Kidney capillary endothelial cell (primary cell): ENCODE data around the gene FADS2.

ENCODE experiments used
- DNase-seq: peaks from one replicate; pipeline ENCODE4 v3.0.0-alpha.2; 2018; ENCODE audit warnings: low spot score

The FADS2 gene

DNA sequence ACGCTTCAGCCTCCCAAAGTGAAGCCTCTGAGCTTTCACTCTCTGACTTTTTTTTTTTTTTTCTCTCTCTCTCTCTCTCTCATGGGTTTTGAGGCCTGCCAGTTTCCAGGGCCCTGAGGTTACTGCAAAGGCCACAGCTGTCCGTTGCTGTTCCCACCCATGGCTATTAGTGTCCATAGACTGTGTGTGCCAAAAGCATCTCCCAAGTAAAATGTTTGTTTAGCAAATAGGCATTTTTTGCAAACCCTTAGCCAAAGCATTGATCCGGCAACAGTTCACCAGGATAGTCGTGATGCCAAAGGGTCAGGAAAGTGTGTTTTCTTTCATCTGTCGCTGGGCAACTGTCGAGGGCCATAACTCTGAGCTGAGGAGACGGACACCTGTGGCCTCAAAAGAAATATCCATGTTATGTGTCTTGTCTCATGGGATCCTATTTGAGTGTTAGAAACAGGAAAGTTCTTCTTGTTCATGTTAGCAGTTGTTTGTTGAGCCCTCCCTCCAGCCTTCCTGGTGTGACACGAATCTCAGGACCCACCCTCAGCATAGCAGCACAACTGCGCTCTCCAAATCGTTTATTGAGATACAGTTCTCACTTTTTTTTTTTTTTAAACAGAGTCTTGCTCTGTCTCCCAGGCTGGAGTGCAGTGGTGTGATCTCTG lies 18.4 kb downstream of the FADS2 start:
- DNase-seq, result no peak

DNA sequence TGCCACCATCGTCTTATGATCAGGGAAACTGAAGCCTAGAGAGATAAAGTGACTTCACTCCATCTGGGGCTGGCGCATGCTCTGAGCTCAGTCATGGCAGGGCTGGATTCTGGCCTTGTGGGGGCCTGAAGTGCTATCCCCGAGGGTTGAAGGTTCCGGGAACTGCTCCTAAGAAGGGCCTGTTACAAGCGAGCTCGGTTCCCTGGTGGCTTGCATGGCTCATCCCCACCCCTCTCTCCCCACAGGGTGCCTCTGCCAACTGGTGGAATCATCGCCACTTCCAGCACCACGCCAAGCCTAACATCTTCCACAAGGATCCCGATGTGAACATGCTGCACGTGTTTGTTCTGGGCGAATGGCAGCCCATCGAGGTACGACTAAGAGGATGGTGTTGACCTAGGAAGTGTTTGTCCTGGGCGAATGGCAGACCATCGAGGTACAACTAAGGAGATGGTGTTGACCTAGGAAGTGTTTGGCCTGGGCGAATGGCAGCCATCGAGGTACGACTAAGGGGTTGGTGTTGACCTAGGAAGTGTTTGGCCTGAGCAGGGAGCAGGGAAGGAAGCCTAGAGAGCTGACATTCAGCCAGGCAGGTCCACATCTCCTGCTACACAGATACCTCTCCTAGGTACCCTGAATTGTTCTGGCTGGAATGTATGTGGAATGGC lies 19.9 kb downstream of the FADS2 start:
- DNase-seq, result no peak

DNA sequence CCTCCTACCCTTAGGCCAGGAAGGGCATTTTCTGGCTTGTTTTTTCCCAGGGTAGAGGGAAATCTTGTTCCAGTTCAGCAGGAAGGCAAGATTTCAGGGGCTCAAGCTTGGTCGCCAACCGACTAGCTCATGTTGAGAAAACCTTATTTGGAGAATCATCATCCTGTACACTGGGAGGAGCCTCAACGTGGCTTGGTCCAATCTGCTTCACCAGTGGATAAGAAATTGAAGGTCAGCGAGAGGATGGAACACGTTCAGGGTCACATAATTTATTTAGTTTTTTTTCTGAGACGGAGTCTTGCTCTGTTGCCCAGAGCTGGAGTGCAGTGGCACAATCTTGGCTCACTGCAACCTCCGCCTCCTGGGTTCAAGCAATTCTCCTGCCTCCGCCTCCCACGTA lies 20.5 kb downstream of the FADS2 start:
- no peak for DNase-seq

DNA sequence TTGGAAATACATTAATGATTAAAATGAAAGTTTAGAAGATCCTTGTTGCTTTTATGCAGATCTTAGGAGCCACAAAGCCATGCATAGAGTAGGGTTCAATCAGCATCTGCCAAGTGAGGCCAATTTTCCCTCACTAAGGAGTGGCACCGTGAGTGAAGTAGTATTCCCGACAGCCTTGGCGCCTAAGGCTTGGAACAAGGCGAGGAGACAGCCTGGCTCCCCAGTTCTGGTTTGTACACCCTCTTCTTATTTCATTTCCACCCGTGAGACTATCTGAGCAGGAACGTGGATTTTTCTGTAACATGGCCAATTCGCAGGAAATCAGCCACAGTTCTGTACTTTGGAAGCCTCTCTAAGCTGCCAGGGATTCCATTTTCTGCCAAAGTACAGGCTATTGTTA lies 22.6 kb downstream of the FADS2 start:
- DNase-seq, result no peak

GRCh38 chr11:61851113-61851899 lies 23.2 kb downstream of the FADS2 start:
- DNase-seq, result no peak

GRCh38 chr11:61851900-61852295 lies 23.8 kb downstream of the FADS2 start:
- no peak for DNase-seq

GRCh38 chr11:61853698-61854169 lies 25.6 kb downstream of the FADS2 start:
- DNase-seq, result no peak

GRCh38 chr11:61854206-61854895 lies 26.3 kb downstream of the FADS2 start:
- DNase-seq, result no peak

- DNase-seq, result no peak
Observed at GRCh38 chr11:61854966-61855714, 27.0 kb downstream of the FADS2 start.

DNA sequence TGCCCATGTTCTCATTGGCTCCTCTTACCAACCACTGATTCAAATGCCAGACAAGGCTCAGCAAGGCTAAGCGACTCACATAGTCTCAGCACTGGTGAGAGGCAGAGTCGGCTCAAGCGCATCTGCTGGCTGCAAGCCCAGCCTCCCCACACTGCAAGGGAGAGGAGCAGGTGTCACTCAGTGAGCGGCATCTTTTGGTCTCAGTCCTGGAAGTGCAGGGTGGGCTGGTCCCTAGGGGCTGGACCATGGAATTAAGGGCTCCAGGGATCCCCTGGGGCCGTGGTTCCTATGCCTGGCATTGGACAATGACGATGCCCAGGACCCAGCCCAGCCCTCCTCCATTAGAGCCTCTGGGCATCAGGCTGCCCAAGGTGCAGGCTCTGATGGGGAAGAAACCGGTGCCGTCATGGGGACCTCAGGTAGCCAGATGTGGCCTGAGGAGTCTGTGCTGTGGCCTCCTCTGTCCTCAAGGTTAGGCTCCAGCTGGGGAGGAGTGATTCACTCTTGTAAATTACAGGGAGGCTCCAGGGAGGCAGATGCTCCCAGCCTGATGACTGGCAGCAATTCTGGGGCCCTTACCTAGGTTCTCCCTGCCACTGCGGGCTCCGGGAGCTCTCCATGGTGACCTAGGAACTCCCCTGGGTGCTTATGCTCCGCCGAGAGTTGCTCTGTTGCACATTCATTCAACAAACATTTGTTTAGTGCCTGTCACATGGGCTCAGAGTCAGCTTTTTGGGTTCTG lies 28.0 kb downstream of the FADS2 start:
- DNase-seq, result no peak

GRCh38 chr11:61860054-61860903 lies 32.2 kb downstream of the FADS2 start:
- DNase-seq, result no peak

DNA sequence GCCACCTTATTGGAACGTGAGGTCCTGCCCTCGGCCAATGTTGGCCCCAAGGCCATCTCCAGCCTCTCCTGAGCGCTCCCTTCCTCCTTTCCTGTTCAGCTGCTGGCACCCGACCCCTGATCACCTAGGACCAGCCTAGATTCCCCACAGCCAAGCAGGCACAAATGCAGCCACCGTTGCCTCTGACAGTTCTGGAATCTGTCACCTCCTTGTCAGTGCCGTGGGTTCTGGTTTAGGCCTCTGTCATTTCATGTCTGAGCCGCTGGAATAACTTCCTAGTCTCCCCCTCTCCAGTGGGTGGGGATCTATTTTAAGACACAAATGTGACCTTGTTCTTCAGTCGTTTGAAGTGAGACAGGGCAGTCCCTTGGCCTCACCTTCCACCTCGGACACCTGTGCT lies 33.5 kb downstream of the FADS2 start:
- DNase-seq, result no peak

GRCh38 chr11:61862714-61863547 lies 34.8 kb downstream of the FADS2 start:
- DNase-seq, result no peak

GRCh38 chr11:61863548-61864081 lies 35.5 kb downstream of the FADS2 start:
- DNase-seq, result no peak

DNA sequence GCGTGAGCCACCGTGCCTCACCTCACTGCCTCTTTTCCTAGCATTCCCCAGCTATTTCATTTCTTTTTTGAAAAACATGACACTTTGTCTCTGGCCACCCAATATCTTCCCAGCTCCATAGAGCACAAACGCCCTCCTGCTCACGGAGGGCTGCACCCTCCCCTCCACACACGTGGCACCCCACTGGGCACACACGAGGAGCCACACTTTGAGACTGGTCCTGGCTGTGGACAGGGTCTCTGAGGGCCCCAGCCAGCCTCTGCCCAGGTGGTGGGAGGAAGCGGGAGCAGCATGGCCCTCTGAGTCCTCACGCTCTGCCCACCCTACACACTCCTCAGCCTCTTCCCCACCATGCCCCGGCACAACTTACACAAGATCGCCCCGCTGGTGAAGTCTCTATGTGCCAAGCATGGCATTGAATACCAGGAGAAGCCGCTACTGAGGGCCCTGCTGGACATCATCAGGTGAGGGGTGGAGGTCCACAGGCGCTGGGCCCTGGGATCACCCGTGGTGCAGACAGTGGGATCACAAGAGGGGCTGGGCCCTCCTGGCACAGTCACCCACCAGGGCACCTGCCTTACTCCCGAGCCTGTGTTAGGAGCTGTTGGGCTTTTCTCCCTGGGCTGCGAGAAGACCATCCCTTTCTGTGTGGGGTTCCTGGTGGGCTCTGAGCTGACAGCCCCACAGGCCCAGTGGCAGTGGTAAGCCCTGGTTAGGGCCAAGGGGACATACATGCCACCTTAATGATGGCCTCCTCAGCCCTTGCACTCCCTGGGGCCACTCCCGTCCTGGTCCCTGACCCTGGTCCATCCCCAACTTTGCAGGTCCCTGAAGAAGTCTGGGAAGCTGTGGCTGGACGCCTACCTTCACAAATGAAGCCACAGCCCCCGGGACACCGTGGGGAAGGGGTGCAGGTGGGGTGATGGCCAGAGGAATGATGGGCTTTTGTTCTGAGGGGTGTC lies 37.0 kb downstream of the FADS2 start:
- DNase-seq, result no peak

GRCh38 chr11:61866231-61866957 lies 38.3 kb downstream of the FADS2 start:
- no peak for DNase-seq

GRCh38 chr11:61866958-61867343 lies 38.9 kb downstream of the FADS2 start:
- DNase-seq, result no peak
